K562 (cell line): ENCODE measurements around the gene SLC36A3. TPM values are rescaled to one million over a fixed set of nuclear protein-coding genes. Genes with fewer than 3 reads are reported as not detected.

Experiments
- ATF7 ChIP-seq: fragments of 450-650 bp; IDR thresholded peaks from 2 replicates; pipeline ENCODE4 v1.7.1; 2014; ENCODE audit warnings: mild to moderate bottlenecking, moderate library complexity
- CAMTA2 ChIP-seq: fragments of 250-450 bp; sonication (Bioruptor Pico); conservative IDR thresholded peaks from 2 replicates; pipeline ENCODE4 v1.5.1; 2022
- CTCF ChIP-seq, 3 experiments: IDR thresholded peaks in 2 of 3; conservative IDR thresholded peaks in 1 of 3; 2 replicates each; pipeline ENCODE4 v1.5.1; 2011 to 2012; ENCODE audit warnings: low read length in 3 of 3, mild to moderate bottlenecking in 3 of 3, control low read depth in 2 of 3, improper control_type of control experiment in 1 of 3, inconsistent platforms in 1 of 3, low read depth in 1 of 3, mixed read lengths in 1 of 3, moderate library complexity in 1 of 3; ENCODE audit not compliant: insufficient read depth in 2 of 3
- ETV6 ChIP-seq, 3 experiments: fragments of 150-350 bp in 1 of 3; sonication (generic) in 1 of 3; formaldehyde crosslinking in 1 of 3; IDR thresholded peaks; 2 replicates each; pipeline versions ENCODE4 v1.6.1 to v1.8.0; 2014 to 2022; ENCODE audit warnings: borderline replicate concordance in 2 of 3, low read depth in 2 of 3, antibody characterized with exemption in 1 of 3, low read length in 1 of 3, mild to moderate bottlenecking in 1 of 3, missing genetic modification reagents in 1 of 3
- FOXA3 ChIP-seq, 2 experiments: fragments of 450-650 bp in 1 of 2; sonication (generic) in 1 of 2; formaldehyde crosslinking; IDR thresholded peaks in 1 of 2; conservative IDR thresholded peaks in 1 of 2; 2 replicates each; pipeline versions ENCODE4 v1.4.0 to v1.8.0; 2020 to 2022; ENCODE audit warnings: mild to moderate bottlenecking in 2 of 2, missing genetic modification reagents in 1 of 2
- GTF2A2 ChIP-seq: IDR thresholded peaks from 2 replicates; pipeline ENCODE4 v1.6.1; 2016; ENCODE audit warnings: mild to moderate bottlenecking, missing genetic modification characterization, missing compliant biosample characterization
- HOXB6 ChIP-seq: fragments of 250-450 bp; sonication (Bioruptor Pico); IDR thresholded peaks from 2 replicates; pipeline ENCODE4 v1.5.1; 2022; ENCODE audit warnings: mild to moderate bottlenecking, borderline replicate concordance
- KLF10 ChIP-seq: fragments of 250-450 bp; sonication (Bioruptor Pico); IDR thresholded peaks from 2 replicates; pipeline ENCODE4 v1.6.1; 2021; ENCODE audit warnings: matching md5 sums
- PHF8 ChIP-seq: fragments of 200-600 bp; sonication (generic); IDR thresholded peaks from 2 replicates; pipeline ENCODE4 v1.6.1; 2012; ENCODE audit warnings: mixed run types, mild to moderate bottlenecking, inconsistent platforms, low read length, moderate library complexity, borderline replicate concordance
- POLR2B ChIP-seq: fragments of 450-650 bp; IDR thresholded peaks from 2 replicates; pipeline ENCODE4 v1.6.1; 2018; ENCODE audit warnings: low read depth; ENCODE audit not compliant: partially characterized antibody
- POLR3G ChIP-seq: IDR thresholded peaks from 2 replicates; pipeline ENCODE4 v1.6.1; 2011; ENCODE audit not compliant: insufficient read length, insufficient replicate concordance; ENCODE audit errors: extremely low read depth
- SP2 ChIP-seq: IDR thresholded peaks from 2 replicates; pipeline ENCODE4 v1.6.1; 2011; ENCODE audit warnings: mild to moderate bottlenecking, low read depth, low read length, moderate library complexity; ENCODE audit not compliant: poor library complexity, severe bottlenecking; ENCODE audit errors: extremely low read depth
- TARDBP ChIP-seq: fragments of 450-650 bp; IDR thresholded peaks from 2 replicates; pipeline ENCODE4 v1.6.1; 2016
- THRB ChIP-seq: fragments of 450-650 bp; formaldehyde crosslinking; conservative IDR thresholded peaks from 2 replicates; pipeline ENCODE4 v1.4.0; 2022; ENCODE audit warnings: mild to moderate bottlenecking, missing genetic modification characterization
- YBX1 ChIP-seq: fragments of 450-650 bp; IDR thresholded peaks from 2 replicates; pipeline ENCODE4 v1.7.1; 2016; ENCODE audit warnings: mild to moderate bottlenecking
- ZNF79 ChIP-seq: fragments of 250-450 bp; sonication (Bioruptor Pico); IDR thresholded peaks from 2 replicates; pipeline ENCODE4 v1.4.0; 2020; ENCODE audit warnings: low read depth, mild to moderate bottlenecking, moderate library complexity
- polyA plus RNA-seq, 8 experiments: library from polyadenylated mRNA; depleted of rRNA in 4 of 8; stranded (reverse) in 5 of 8; unstranded in 3 of 8; fragments of >200 nt; fragmentation: Nextera tagmentation in 2 of 8; fragmentation: Illumina TruSeq in 1 of 8; extraction: Ambion mirVana in 2 of 8; extraction: Trizol in 1 of 8; gene quantifications; 2 replicates each; pipeline versions ENCODE4 v1.2.1 to v1.2.3, GENCODE V29; 2011 to 2014; ENCODE audit warnings: inconsistent platforms in 1 of 8, missing spikeins in 1 of 8
- total RNA-seq, 7 experiments: library from RNA; depleted of rRNA in 6 of 7; stranded (reverse); fragments of >200 nt in 6 of 7; fragmentation: Illumina TruSeq in 2 of 7; extraction: Trizol in 2 of 7; gene quantifications; 2 replicates each; pipeline versions ENCODE4 v1.2.1 to v1.2.3, GENCODE V29; 2011 to 2021; ENCODE audit warnings: low replicate concordance in 1 of 7
- TF ChIP-seq, protein P1 (sequence below): fragments of 250-450 bp; sonication (Bioruptor Pico); IDR thresholded peaks from 2 replicates; pipeline ENCODE4 v1.5.0; 2022; ENCODE audit warnings: mild to moderate bottlenecking
- TF ChIP-seq, protein P2 (sequence below): sonication (generic); formaldehyde crosslinking; IDR thresholded peaks from 2 replicates; pipeline ENCODE4 v1.9.0; 2022; ENCODE audit warnings: mild to moderate bottlenecking, missing genetic modification reagents
- TF ChIP-seq, protein P3 (sequence below): fragments of 200-800 bp; sonication (Bioruptor generic); IDR thresholded peaks from 2 replicates; pipeline ENCODE4 v1.6.1; 2017; ENCODE audit warnings: missing genetic modification characterization, missing compliant biosample characterization

The SLC36A3 gene
- total and polyA plus RNA-seq, 9 of the 15 experiments (the other 6 are each of a cell fraction or from before 2014, with no cell fraction given) = not detected

DNA sequence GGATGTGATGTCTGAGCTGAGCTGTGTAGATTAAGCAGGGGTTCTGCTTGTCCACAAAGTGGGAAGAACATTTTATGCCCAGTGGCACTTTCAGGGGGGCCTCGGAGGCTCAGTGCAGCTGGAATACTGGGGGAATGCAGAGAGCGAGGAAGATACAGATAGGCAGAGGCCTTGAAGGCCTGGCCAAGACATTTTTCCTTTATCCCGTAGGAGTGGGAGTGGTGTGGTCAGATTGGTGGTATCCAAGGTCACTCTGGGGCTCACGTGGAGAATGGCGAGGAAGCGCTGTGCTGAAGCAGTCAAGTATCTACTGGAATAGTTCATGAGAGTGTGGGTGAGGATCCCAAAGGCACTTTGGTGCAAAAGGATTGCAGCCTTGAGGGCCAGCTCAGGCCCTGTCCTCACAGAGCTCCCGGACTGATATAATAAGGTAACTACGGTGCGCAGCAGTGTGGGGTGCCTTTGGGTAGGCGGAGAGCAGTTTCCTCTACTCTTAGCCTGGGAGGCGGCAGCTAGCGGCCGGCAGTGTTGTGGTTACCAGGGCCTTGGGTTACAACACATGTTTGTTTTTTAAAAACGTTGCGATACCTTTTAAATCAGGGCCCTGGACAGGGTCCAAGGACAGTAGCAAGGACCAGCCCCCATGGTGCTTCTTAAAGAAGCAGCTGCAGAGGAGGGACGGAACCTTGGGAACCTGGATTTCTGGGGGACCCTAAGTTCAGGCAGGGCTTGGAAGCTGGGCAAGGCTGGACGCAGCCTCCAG, 68.9 kb downstream of the SLC36A3 start (continued):
- TF ChIP-seq CTCF (IDR thresholded peaks at IDR 0.05 in 2 of 3, conservative IDR thresholded peaks at IDR 0.05 in 1 of 3; ENCODE audit: insufficient read depth in 2 of 3, low read depth in 1 of 3, low read length in 3 of 3) (no peak), SP2 (no peak), HOXB6 (no peak), POLR2B (no peak), GTF2A2 (tag) (no peak), THRB (no peak), ATF7 (no peak), ZNF79 (CRISPR knock-in tag) (no peak), PHF8 (no peak), ETV6 (IDR thresholded peaks at IDR 0.05; ENCODE audit: borderline replicate concordance in 1 of 2, low read depth in 2 of 2, low read length in 1 of 2) (no peak), ETV6 (CRISPR knock-in tag; IDR thresholded peaks at IDR 0.05; ENCODE audit: borderline replicate concordance) (no peak), TARDBP (no peak), POLR3G (no peak), FOXA3 (CRISPR knock-in tag; conservative IDR thresholded peaks at IDR 0.05 in 1 of 2, IDR thresholded peaks at IDR 0.05 in 1 of 2) (0 out of 4 replicates have a peak, but pooled peaks of 1 of the 2 experiments have one; percentile 5), YBX1 (no peak), CAMTA2 (CRISPR knock-in tag) (no peak), KLF10 (no peak)
- TF ChIP-seq, protein P1, sequence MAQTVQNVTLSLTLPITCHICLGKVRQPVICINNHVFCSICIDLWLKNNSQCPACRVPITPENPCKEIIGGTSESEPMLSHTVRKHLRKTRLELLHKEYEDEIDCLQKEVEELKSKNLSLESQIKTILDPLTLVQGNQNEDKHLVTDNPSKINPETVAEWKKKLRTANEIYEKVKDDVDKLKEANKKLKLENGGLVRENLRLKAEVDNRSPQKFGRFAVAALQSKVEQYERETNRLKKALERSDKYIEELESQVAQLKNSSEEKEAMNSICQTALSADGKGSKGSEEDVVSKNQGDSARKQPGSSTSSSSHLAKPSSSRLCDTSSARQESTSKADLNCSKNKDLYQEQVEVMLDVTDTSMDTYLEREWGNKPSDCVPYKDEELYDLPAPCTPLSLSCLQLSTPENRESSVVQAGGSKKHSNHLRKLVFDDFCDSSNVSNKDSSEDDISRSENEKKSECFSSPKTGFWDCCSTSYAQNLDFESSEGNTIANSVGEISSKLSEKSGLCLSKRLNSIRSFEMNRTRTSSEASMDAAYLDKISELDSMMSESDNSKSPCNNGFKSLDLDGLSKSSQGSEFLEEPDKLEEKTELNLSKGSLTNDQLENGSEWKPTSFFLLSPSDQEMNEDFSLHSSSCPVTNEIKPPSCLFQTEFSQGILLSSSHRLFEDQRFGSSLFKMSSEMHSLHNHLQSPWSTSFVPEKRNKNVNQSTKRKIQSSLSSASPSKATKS (CRISPR knock-in tag) = no peak
- TF ChIP-seq, protein P2, sequence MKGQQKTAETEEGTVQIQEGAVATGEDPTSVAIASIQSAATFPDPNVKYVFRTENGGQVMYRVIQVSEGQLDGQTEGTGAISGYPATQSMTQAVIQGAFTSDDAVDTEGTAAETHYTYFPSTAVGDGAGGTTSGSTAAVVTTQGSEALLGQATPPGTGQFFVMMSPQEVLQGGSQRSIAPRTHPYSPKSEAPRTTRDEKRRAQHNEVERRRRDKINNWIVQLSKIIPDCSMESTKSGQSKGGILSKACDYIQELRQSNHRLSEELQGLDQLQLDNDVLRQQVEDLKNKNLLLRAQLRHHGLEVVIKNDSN (CRISPR knock-in tag) = no peak
- TF ChIP-seq, protein P3, sequence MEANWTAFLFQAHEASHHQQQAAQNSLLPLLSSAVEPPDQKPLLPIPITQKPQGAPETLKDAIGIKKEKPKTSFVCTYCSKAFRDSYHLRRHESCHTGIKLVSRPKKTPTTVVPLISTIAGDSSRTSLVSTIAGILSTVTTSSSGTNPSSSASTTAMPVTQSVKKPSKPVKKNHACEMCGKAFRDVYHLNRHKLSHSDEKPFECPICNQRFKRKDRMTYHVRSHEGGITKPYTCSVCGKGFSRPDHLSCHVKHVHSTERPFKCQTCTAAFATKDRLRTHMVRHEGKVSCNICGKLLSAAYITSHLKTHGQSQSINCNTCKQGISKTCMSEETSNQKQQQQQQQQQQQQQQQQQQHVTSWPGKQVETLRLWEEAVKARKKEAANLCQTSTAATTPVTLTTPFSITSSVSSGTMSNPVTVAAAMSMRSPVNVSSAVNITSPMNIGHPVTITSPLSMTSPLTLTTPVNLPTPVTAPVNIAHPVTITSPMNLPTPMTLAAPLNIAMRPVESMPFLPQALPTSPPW (CRISPR knock-in tag) = no peak
